Cardiac fibroblast (primary cell): ENCODE measurements around the gene ZNF789.

Experiments
- DNase-seq, 2 donors: peaks; one replicate each; pipeline versions ENCODE4 v3.0.0 to v3.0.0-alpha.2; 2010; ENCODE audit warnings: low read depth in 2 of 2
- H3K4me3 ChIP-seq, 2 donors: replicated peaks in 1 of 2; 1 replicate in 1 of 2; 2 replicates in 1 of 2; pipeline ENCODE4 v1.5.1; 2011; ENCODE audit warnings: low read depth in 2 of 2, low read length in 2 of 2, mild to moderate bottlenecking in 2 of 2, moderate library complexity in 1 of 2
- TF ChIP-seq, protein P1 (sequence below): IDR thresholded peaks from one replicate; pipeline ENCODE4 v1.5.1; 2011; ENCODE audit warnings: low read depth, mild to moderate bottlenecking, low read length, inconsistent platforms

The ZNF789 gene

DNA sequence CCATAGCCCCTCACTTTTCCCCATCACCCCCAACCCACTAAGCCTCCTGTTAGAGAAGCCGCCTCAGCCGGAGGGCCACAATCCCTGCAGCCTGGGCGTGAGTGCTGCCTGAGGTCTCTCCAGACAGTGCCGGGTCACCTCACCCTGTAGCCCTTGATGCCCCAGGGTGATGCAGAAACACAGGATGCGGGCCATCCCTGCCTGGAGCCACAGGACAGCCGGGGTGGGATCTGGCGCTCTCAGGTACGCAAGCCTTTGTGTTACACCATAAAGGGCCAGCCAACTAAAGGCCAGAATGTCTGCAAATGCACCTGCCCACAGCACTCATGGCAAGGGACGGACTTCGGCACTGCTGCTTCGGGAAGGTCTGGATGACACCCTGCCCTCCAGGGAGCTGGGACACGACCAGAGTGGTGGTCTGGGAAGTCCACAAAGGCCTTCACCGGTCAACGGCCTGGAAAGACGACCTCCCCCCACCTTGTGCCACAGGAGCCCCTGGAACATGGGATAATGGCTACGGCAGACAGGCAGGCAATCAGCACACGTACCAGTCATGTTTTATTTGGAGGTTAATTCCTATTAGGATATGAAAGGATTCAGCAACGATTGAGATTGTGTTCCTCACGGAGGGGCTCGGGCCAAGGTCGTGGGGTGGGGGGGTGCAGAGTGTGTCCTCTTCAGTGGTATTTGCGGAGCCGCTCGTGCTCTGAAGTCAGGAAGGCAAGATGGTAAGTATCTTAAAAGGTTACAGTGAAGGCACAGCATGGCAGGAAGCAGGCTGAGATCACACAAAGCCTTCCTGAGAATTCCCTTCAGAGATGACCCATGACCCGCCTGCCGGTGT is 14.8 kb upstream of the ZNF789 start:
- no peak for DNase-seq
- no peak overlapping the region for H3K4me3 ChIP-seq
- TF ChIP-seq, protein P1, sequence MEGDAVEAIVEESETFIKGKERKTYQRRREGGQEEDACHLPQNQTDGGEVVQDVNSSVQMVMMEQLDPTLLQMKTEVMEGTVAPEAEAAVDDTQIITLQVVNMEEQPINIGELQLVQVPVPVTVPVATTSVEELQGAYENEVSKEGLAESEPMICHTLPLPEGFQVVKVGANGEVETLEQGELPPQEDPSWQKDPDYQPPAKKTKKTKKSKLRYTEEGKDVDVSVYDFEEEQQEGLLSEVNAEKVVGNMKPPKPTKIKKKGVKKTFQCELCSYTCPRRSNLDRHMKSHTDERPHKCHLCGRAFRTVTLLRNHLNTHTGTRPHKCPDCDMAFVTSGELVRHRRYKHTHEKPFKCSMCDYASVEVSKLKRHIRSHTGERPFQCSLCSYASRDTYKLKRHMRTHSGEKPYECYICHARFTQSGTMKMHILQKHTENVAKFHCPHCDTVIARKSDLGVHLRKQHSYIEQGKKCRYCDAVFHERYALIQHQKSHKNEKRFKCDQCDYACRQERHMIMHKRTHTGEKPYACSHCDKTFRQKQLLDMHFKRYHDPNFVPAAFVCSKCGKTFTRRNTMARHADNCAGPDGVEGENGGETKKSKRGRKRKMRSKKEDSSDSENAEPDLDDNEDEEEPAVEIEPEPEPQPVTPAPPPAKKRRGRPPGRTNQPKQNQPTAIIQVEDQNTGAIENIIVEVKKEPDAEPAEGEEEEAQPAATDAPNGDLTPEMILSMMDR: no peak

DNA sequence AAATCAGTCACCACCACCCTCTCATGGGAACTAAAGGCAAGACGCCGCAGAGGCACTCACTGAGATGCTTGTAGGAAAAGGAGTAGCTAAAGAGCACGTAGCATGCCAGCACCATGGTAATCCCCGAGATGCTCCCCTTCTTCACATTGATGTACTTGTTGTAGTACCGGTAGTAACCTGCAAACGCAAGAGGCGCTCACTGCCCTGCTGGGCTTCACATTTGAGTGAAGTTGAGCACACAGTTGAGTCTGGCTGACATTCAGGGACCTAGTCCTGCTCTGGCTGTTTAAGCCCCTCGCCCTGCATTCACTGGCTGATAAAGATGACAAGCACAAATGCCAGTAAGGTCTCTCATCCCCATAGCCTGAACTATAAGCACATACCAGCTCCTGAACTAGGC is 13.6 kb upstream of the ZNF789 start:
- TF ChIP-seq, protein P1: peak; percentile 33

DNA sequence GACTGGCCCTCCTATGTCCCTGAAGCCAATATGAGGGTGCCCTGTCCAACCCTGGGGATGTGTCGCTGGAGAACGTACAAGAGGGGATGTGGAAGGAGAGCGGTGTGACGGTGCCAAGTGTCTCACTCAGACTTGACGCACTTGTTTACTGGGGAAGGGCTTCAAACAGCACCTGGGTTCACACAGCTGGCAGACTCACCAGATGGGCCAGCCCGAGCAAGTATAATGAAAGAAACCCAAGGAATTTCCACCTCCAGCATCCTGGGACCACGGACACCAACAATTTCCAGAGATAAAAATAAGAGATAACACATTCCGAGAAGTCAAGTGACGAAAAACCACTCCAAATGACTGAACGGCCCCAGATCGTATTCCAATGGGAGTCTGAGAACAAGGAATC is 12.0 kb upstream of the ZNF789 start:
- TF ChIP-seq, protein P1: no peak
- DNase-seq: no peak
- no peak overlapping the region for H3K4me3 ChIP-seq

More for the DNA sequence above, 13.6 kb upstream of the ZNF789 start:
- peak; percentile 23 to 37 for DNase-seq
- H3K4me3 ChIP-seq: no peak overlapping the region

DNA sequence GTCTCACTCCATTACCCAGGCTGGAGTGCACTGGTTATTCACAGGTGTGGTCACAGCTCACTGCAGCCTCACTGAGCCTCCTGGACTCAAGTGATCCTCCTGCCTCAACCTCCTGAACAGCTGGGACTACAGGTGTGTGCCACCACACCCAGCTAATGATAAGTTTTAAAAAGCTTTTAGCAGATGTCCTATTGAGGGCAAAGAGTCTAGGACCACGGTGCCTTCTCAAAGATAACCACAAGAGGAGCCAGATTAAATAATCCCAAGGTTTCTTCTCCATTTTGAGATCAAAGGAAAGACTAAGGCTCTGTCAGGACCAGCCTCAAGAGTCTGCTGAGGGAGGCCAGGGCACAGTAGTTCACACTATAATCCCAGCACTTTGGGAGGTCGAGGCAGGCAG is 11.5 kb upstream of the ZNF789 start:
- H3K4me3 ChIP-seq: no peak overlapping the region
- TF ChIP-seq, protein P1: no peak
- no peak for DNase-seq

DNA sequence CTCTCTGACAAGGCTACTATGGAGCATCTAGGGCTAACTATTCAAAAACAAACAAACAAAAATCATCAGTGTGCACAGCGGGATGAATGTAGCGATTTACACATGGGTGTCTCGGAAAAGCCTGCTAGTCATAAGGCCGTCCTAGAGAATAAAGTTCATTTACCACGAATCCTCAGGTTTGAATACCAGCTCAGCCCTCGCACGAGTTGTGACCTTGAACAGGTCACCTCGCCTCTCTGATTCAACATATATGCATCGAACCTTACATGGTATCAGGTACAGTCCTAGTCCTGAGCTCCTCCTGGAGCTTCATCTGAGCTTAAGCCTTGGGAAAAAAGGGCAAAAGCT is 7.3 kb upstream of the ZNF789 start:
- TF ChIP-seq, protein P1: no peak
- no peak for DNase-seq

DNA sequence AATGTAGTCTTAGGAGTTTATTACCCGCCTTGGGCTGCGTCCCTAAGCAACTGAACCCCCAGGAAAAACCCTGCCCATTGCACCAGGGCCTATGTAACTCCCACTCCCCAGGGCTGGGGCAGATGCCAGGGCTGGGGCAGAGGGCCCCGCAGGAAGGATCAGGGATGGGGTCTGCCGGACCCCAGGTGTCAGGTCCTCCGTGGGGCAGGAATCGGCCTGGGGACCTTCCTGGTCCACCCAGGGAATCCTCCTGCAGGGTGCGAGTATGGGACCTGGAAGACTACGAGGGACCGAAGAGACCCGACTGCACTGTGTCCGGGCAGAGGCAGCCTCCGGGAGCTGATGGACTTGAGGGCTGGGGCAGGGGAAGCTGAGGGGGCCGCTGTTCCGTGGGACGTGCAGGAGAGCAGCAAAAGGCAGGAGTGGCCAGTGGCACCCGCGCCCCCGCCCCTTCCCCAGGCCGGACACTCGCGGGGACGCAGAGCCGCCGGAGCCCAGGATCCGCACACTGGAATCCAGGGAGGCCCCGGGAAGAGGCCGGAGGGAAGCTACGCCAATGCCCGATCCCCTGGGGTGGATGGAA is 4.3 kb upstream of the ZNF789 start:
- DNase-seq: no peak
- TF ChIP-seq, protein P1: no peak
- H3K4me3 ChIP-seq: no peak overlapping the region

More for the DNA sequence above, 7.3 kb upstream of the ZNF789 start:
- H3K4me3 ChIP-seq: peak overlapping the region; percentile 84 to 96
